GM23338 (cell line): ENCODE results near the gene ATP9A. TPM values are rescaled to one million over a fixed set of nuclear protein-coding genes. Genes with fewer than 3 reads are reported as not detected.

Experiments used
- ATAC-seq: fragments of 200-7000 bp; cut with Tn5 transposase; 3 replicates; pipeline ENCODE4 v1.9.1; 2020
- DNase-seq: peaks from one replicate; pipeline ENCODE4 v3.0.0-alpha.2; 2015; ENCODE audit warnings: low spot score
- H2AFZ ChIP-seq: fragments of 200-600 bp; sonication (generic); 2 replicates; pipeline ENCODE4 v1.8.0; 2016; ENCODE audit warnings: antibody characterized with exemption, mild to moderate bottlenecking, moderate library complexity
- H3F3A ChIP-seq: fragments of 200-600 bp; sonication (generic); replicated peaks from 2 replicates; pipeline ENCODE4 v1.8.0; 2017; ENCODE audit warnings: antibody characterized with exemption, mixed run types, low read depth
- H3K27ac ChIP-seq: fragments of 200-600 bp; sonication (generic); 2 replicates; pipeline ENCODE4 v1.6.1; 2016; ENCODE audit warnings: low read depth
- H3K27me3 ChIP-seq: fragments of 200-600 bp; sonication (generic); 2 replicates; pipeline ENCODE4 v1.8.0; 2016; ENCODE audit warnings: mild to moderate bottlenecking, mixed run types, moderate library complexity; ENCODE audit not compliant: insufficient read depth
- H3K36me3 ChIP-seq: fragments of 200-600 bp; sonication (generic); 2 replicates; pipeline ENCODE4 v1.8.0; 2016; ENCODE audit warnings: mild to moderate bottlenecking; ENCODE audit not compliant: insufficient read depth
- H3K4me1 ChIP-seq: fragments of 200-600 bp; sonication (generic); 2 replicates; pipeline ENCODE4 v1.8.0; 2016; ENCODE audit warnings: mild to moderate bottlenecking, moderate library complexity; ENCODE audit not compliant: insufficient read depth
- H3K4me2 ChIP-seq: fragments of 200-600 bp; sonication (generic); 2 replicates; pipeline ENCODE4 v1.7.1; 2017; ENCODE audit warnings: mixed run types
- H3K4me3 ChIP-seq: fragments of 200-600 bp; sonication (generic); 2 replicates; pipeline ENCODE4 v1.6.1; 2016; ENCODE audit warnings: mixed run types
- H3K79me2 ChIP-seq: fragments of 200-600 bp; sonication (generic); replicated peaks from 2 replicates; pipeline ENCODE4 v1.8.0; 2017; ENCODE audit warnings: mild to moderate bottlenecking; ENCODE audit not compliant: insufficient read depth
- H3K9me2 ChIP-seq: fragments of 200-600 bp; sonication (generic); 2 replicates; pipeline ENCODE4 v1.8.0; 2017; ENCODE audit not compliant: insufficient read depth
- H4K20me1 ChIP-seq: fragments of 200-600 bp; sonication (generic); replicated peaks from 2 replicates; pipeline ENCODE4 v1.8.0; 2017; ENCODE audit warnings: mild to moderate bottlenecking; ENCODE audit not compliant: insufficient read depth
- H3K27ac Mint-ChIP-seq: 2 replicates; pipeline ENCODE4 v1.8.0; 2020; ENCODE audit warnings: inconsistent platforms, mild to moderate bottlenecking, moderate library complexity, mixed read lengths
- H3K27me3 Mint-ChIP-seq: 3 replicates; pipeline ENCODE4 v1.8.0; 2022; ENCODE audit warnings: low read depth, mild to moderate bottlenecking, moderate library complexity, mixed read lengths, inconsistent platforms; ENCODE audit not compliant: insufficient read depth, poor library complexity
- H3K36me3 Mint-ChIP-seq: 3 replicates; pipeline ENCODE4 v1.8.0; 2021; ENCODE audit warnings: low read depth, mild to moderate bottlenecking, inconsistent platforms, moderate library complexity, mixed read lengths
- H3K4me1 Mint-ChIP-seq: 3 replicates; pipeline ENCODE4 v1.8.0; 2020; ENCODE audit warnings: mild to moderate bottlenecking, inconsistent platforms, mixed read lengths
- H3K4me3 Mint-ChIP-seq: 3 replicates; pipeline ENCODE4 v1.8.0; 2021; ENCODE audit warnings: moderate library complexity, mild to moderate bottlenecking, inconsistent platforms, mixed read lengths
- H3K9me3 Mint-ChIP-seq: 3 replicates; pipeline ENCODE4 v1.8.0; 2020; ENCODE audit warnings: moderate library complexity, mild to moderate bottlenecking, inconsistent platforms, mixed read lengths
- CREB1 ChIP-seq: fragments of 250-450 bp; sonication (Bioruptor Pico); IDR thresholded peaks from 2 replicates; pipeline ENCODE4 v1.5.0; 2020; ENCODE audit warnings: low read depth, mild to moderate bottlenecking, moderate library complexity
- EZH2 ChIP-seq: fragments of 200-600 bp; sonication (generic); IDR thresholded peaks from one replicate; pipeline ENCODE4 v1.8.0; 2017; ENCODE audit warnings: antibody characterized with exemption, mild to moderate bottlenecking, low read depth; ENCODE audit not compliant: unreplicated experiment
- NANOG ChIP-seq: IDR thresholded peaks from 2 replicates; pipeline ENCODE4 v1.6.1; 2016; ENCODE audit warnings: antibody characterized with exemption, borderline replicate concordance
- REST ChIP-seq: IDR thresholded peaks from one replicate; pipeline ENCODE4 v1.6.1; 2018; ENCODE audit warnings: antibody characterized with exemption; ENCODE audit not compliant: unreplicated experiment
- STAT1 ChIP-seq: IDR thresholded peaks from one replicate; pipeline ENCODE4 v1.6.1; 2016; ENCODE audit warnings: antibody characterized with exemption; ENCODE audit not compliant: unreplicated experiment
- ZNF331 ChIP-seq: fragments of 250-450 bp; sonication (Bioruptor Pico); IDR thresholded peaks from 2 replicates; pipeline ENCODE4 v1.5.0; 2020; ENCODE audit warnings: low read depth, mild to moderate bottlenecking, moderate library complexity
- polyA plus RNA-seq: library from polyadenylated mRNA; unstranded; fragments of >200 nt; fragmentation: Nextera tagmentation; extraction: Ambion mirVana; gene quantifications from 2 replicates; pipeline ENCODE4 v1.2.1, GENCODE V29; 2016
- total RNA-seq: library from RNA; depleted of rRNA; stranded (reverse); fragments of >200 nt; shearing (Covaris generic); gene quantifications from 2 replicates; pipeline ENCODE4 v1.2.3, GENCODE V29; 2014
- TF ChIP-seq, protein P1 (sequence below), 2 experiments: fragments of 200-600 bp in 1 of 2; sonication (generic) in 1 of 2; conservative IDR thresholded peaks; 2 replicates each; pipeline versions ENCODE4 v1.5.1 to v1.6.1; 2016 to 2017; ENCODE audit warnings: antibody characterized with exemption in 2 of 2, low read depth in 2 of 2, mild to moderate bottlenecking in 2 of 2, moderate library complexity in 1 of 2

The ATP9A gene
- total and polyA plus RNA-seq, 2 experiments from 2014 or later: 0.94 to 5.9 TPM

DNA sequence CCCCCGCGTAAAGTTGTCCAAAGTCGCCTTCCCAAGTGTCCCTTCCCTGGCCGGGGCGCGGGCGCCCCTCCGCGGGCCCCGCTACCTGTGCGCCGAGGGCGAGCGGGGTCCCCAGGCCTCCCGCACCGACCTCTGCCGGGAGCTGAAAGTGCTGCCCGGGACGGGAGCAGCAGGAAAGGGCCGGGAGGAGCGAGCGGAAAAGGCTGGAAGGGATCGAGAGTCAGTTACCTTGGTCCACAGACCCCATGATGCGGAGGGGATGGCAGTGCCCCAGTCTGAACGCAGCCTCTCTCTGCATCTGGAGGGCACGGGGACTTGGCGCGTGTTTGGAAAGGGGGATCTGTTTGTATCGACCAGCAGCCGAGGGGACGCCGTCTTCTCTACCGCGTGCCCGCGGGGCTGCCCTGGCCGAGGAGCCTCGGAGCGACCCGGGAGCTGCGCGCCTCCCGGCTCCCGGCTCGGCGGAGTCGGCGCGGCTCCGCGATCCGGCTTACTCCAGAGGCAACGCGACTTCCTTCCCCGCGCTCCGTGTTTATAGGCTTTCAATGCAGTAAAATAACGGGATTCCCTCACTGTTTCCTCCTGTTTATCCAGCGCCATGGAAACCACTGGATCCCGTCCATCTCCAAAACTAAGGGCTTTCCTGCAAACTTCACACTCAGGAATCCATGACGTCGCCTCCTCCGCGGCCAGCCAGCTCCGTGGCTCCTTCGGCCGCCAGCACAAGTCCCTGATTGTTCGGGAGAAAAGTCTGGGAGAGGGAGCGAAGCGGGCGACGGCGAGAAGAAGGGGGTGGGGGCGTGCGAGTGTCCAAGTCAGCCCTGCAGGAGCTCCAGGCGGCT lies 205.6 kb downstream of the ATP9A start:
- H3K36me3 Mint-ChIP-seq: no peaks in the 10 kb centered on the region

More for the DNA sequence above, 205.6 kb downstream of the ATP9A start:
- Mint-ChIP-seq H3K4me3 (peak overlapping the region; percentile 83), H3K27me3 (peaks cover 43% of the 10 kb centered on the region), H3K27ac (no peak overlapping the region), H3K4me1 (peaks cover 29% of the 10 kb centered on the region), H3K9me3 (no peaks in the 10 kb centered on the region)
- H3K27ac ChIP-seq: no peak overlapping the region
- H3K79me2 ChIP-seq: no peaks in the 10 kb centered on the region
- H4K20me1 ChIP-seq: no peaks in the 10 kb centered on the region; the same call in 1 of the 2 replicates
- ATAC-seq: peak; percentile 78
- H3K4me3 ChIP-seq: peak overlapping the region; percentile 77
- DNase-seq: peak; percentile 83
- peak; percentile 47; the same call in 1 of the 2 replicates for TF ChIP-seq CREB1 (CRISPR knock-in tag)
- no peak for TF ChIP-seq STAT1
- no peak for TF ChIP-seq REST
- TF ChIP-seq NANOG: no peak
- peak; percentile 75 for TF ChIP-seq EZH2
- no peak for TF ChIP-seq ZNF331 (CRISPR knock-in tag)
- TF ChIP-seq, protein P1, sequence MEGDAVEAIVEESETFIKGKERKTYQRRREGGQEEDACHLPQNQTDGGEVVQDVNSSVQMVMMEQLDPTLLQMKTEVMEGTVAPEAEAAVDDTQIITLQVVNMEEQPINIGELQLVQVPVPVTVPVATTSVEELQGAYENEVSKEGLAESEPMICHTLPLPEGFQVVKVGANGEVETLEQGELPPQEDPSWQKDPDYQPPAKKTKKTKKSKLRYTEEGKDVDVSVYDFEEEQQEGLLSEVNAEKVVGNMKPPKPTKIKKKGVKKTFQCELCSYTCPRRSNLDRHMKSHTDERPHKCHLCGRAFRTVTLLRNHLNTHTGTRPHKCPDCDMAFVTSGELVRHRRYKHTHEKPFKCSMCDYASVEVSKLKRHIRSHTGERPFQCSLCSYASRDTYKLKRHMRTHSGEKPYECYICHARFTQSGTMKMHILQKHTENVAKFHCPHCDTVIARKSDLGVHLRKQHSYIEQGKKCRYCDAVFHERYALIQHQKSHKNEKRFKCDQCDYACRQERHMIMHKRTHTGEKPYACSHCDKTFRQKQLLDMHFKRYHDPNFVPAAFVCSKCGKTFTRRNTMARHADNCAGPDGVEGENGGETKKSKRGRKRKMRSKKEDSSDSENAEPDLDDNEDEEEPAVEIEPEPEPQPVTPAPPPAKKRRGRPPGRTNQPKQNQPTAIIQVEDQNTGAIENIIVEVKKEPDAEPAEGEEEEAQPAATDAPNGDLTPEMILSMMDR (conservative IDR thresholded peaks at IDR 0.05; ENCODE audit: low read depth in 2 of 2): peak; percentile 17 to 36; a peak in 2 of 4 replicates
- H3F3A ChIP-seq: peaks cover 4% of the 10 kb centered on the region; the same call in 1 of the 2 replicates
- H3K4me1 ChIP-seq: peaks cover 14% of the 10 kb centered on the region
- H3K27me3 ChIP-seq: peaks cover 68% of the 10 kb centered on the region
- H3K9me2 ChIP-seq: no peaks in the 10 kb centered on the region
- H3K36me3 ChIP-seq: no peaks in the 10 kb centered on the region
- H3K4me2 ChIP-seq: peak overlapping the region; percentile 95
- H2AFZ ChIP-seq: peak overlapping the region; percentile 97
